AG04449 (cell line): ENCODE data around the gene MYCN.

Experiments
- CTCF ChIA-PET: fragments of 350-600 bp; formaldehyde crosslinking; extraction: SDS; loops from one replicate; lab custom pipeline; 2021; ENCODE audit warnings: antibody characterized with exemption; lab: Yijun Ruan, JAX
- POLR2A ChIA-PET: fragments of 400-600, 350-600 bp; formaldehyde crosslinking; extraction: SDS; loops from one replicate; lab custom pipeline; 2020; ENCODE audit warnings: antibody characterized with exemption, inconsistent platforms; lab: Yijun Ruan, JAX
- DNase-seq: peaks from one replicate; pipeline ENCODE4 v3.0.0-alpha.2; 2010; ENCODE audit warnings: low read depth, low spot score
- H3K4me3 ChIP-seq: 2 replicates; pipeline ENCODE4 v1.5.1; 2011; ENCODE audit warnings: low read depth, mild to moderate bottlenecking, control low read depth, low read length
- CTCF ChIP-seq: IDR thresholded peaks from one replicate; pipeline ENCODE4 v1.5.1; 2011; ENCODE audit warnings: mild to moderate bottlenecking, moderate library complexity, low read length, control low read depth, inconsistent platforms; ENCODE audit not compliant: insufficient read depth; ENCODE audit errors: missing control alignments

The MYCN gene

DNA sequence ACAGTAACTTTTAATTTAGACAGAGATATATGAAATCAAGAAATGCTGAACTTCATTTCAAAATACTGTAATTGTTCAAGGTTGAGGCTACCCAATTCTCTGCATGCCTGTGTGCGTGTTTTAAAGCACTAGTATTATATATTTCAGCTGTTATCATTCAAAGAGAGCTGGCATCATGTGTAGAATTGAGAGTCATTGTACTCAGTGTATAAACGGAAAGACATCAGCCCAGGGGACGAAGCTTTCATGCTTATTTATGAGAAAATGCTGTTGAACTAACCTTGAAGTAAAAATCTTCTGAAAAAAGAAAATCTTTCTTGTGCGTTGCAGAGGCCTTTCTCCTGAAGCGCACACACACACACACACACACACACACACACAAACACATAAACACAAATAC lies 48.4 kb downstream of the MYCN start:
- H3K4me3 ChIP-seq = no peak overlapping the region
- no peak for DNase-seq
- TF ChIP-seq CTCF = no peak
- ChIA-PET CTCF (no interaction called here), POLR2A (no interaction called here)

DNA sequence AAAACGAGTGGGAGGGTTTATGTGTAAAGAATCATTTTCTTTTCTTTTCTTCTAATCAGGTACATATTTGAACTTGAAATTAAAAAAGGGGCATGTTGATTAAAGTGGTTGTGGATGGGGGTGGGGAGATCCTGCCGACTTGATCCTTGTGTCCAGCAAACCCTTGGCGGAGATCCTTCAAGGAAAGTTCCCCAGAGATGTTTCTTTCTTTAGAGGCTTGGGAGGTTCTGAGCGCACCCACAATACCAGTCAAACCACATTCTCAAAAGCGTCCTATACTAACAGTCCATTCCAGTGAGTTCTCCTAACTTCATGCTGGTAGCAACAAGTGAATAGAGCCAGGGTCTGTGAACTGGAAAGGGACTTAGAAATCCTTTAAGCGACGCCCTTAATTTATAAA lies 49.2 kb downstream of the MYCN start:
- no peak for TF ChIP-seq CTCF
- ChIA-PET CTCF (no interaction called here), POLR2A (no interaction called here)

GRCh38 chr2:15990151-15991101 lies 50.1 kb downstream of the MYCN start:
- POLR2A ChIA-PET = no interaction called here
- DNase-seq = no peak
- H3K4me3 ChIP-seq = no peak overlapping the region
- no peak for TF ChIP-seq CTCF
- CTCF ChIA-PET = no interaction called here

More for the DNA sequence above, 49.2 kb downstream of the MYCN start:
- no peak overlapping the region for H3K4me3 ChIP-seq
- DNase-seq = no peak

GRCh38 chr2:15991231-15991630 lies 50.9 kb downstream of the MYCN start:
- ChIA-PET POLR2A (no interaction called here), CTCF (no interaction called here)
- TF ChIP-seq CTCF = no peak
- no peak for DNase-seq
- no peak overlapping the region for H3K4me3 ChIP-seq

DNA sequence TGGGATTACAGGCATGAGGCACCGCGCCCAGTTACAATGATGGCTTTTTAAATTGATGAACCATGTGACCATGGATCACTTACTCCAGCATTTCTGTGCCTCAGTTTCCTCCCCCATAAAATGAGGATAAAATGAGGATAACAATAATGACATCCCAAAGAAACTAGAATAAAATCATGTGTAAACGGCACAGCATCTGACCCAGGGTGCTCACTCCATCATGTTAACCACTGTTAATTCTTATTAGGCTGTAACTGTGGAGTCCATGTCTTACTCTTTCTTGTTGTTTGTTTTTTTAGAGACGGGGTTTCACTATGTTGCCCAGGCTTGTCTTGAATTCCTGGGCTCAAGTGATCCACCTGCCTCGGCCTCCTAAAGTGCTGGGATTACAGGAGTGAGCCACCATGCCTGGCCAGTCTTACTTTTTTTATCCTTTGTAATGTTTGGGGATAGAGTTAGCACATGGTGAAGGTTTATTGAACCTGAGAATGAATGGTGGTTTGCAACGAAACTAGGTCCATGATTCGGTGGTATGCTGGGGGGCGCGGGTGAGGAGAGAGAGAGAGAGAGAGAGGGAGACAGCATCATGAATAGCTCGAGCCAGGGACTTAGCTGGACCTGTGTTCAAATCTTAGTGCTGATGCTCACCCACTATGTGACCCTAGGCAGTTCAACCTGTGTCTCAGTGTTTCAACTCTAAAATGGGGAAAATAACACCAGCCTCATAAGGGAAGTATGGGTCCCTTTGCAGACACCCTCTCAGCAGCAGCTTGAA lies 52.3 kb downstream of the MYCN start:
- H3K4me3 ChIP-seq = no peak overlapping the region
- DNase-seq = no peak
- POLR2A ChIA-PET = no interaction called here
- no peak for TF ChIP-seq CTCF
- CTCF ChIA-PET = no interaction called here

GRCh38 chr2:15993232-15993610 lies 52.9 kb downstream of the MYCN start:
- H3K4me3 ChIP-seq = no peak overlapping the region
- POLR2A ChIA-PET = no interaction called here
- CTCF ChIA-PET = no interaction called here
- DNase-seq = no peak
- TF ChIP-seq CTCF = no peak
